ENCODE data around the gene CACUL1. TPM values are rescaled to one million over a fixed set of nuclear protein-coding genes. Genes with fewer than 3 reads are reported as not detected.

CACUL1 gene
- total and polyA plus RNA-seq, 2 of the 13 experiments (the other 11 are each of a cell fraction or from before 2014, with no cell fraction given) = 14.2 to 31.0 TPM

GRCh38 chr10:118670472-118671124, 84.2 kb downstream of the CACUL1 start:
- ChIA-PET POLR2A (no interaction called here), CTCF (ENCODE audit: low intra/inter-chr PET ratio, low total read pairs) (no interaction called here)
- no peak overlapping the region for H3K27ac ChIP-seq (ENCODE audit: extremely low read length, insufficient read depth, low read length)
- H3K9me3 ChIP-seq (ENCODE audit: low read length) = no peaks in the 10 kb centered on the region
- no peak overlapping the region for H2AFZ ChIP-seq (ENCODE audit: low read length)
- H3K9ac ChIP-seq (ENCODE audit: insufficient read depth, low read depth, low read length) = no peak overlapping the region
- no peaks in the 10 kb centered on the region for H3K27me3 ChIP-seq (ENCODE audit: control insufficient read depth in 1 of 2, insufficient read depth in 2 of 2, low read length in 2 of 2)
- intact Hi-C loops (cut with micrococcal nuclease; ENCODE audit: unreplicated experiment) = no loop called here
- no TSS peak for BruUV-seq (replicated peaks)
- no peak overlapping the region for H3K4me3 ChIP-seq (replicated peaks in 1 of 3; ENCODE audit: insufficient read depth in 1 of 3, low read depth in 2 of 3, low read length in 3 of 3)
- H3K4me2 ChIP-seq (ENCODE audit: low read depth, low read length) = no peak overlapping the region
- no peak for TF ChIP-seq ZSCAN9 (CRISPR knock-in tag; IDR thresholded peaks at IDR 0.05; ENCODE audit: borderline replicate concordance)
- peak; percentile 16 for TF ChIP-seq AGO2 (optimal IDR thresholded peaks at IDR 0.05; ENCODE audit: low read depth, low read length)
- no peak for TF ChIP-seq TRAFD1 (CRISPR knock-in tag; IDR thresholded peaks at IDR 0.05; ENCODE audit: borderline replicate concordance)
- FAIRE-seq (no peak), DNase-seq (ENCODE audit: low spot score) (no peak), ATAC-seq (no peak)
- in situ Hi-C loops (cut with HindIII; ENCODE audit: extremely low pct_ligation_motif_present, low pct_unique_long_range_greater_than_20kb) = no loop called here
- no peaks in the 10 kb centered on the region; a peak in 1 of 5 replicates for H3K36me3 ChIP-seq (replicated peaks in 1 of 2; ENCODE audit: control insufficient read depth in 1 of 2, insufficient read depth in 2 of 2, low read length in 2 of 2)
- peaks cover 23% of the 10 kb centered on the region for H3K4me1 ChIP-seq (ENCODE audit: insufficient read depth, low read length)
- WGBS (ENCODE audit: low lambda C conversion rate) = 90% methylated on average over 10 of the region's 11 CpGs
- no peaks in the 10 kb centered on the region for H4K20me1 ChIP-seq (ENCODE audit: insufficient read depth, low read length)
- no peaks in the 10 kb centered on the region for H3K79me2 ChIP-seq (ENCODE audit: insufficient read depth, low read length)

DNA sequence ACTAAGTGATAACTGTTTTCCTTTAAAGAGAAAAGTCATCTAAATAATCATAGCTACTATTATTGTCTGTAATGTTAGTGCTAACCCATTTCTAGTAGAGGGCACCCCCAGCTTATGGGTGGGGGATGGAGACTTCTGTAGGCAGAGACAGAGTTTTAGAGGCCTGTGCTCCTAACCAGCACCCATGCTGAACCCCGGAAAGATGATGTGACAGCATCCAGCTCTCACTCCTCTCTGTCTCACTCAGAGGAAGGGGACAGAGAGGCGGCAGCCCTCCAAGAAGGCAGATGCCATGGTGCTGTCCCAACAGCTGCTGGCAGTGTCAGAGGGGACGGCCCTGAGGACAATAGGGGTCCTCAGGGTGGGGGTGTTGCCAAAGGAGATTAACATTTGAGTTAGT, 84.9 kb downstream of the CACUL1 start:
- POLR2A ChIA-PET = no interaction called here
- CTCF ChIA-PET (ENCODE audit: low intra/inter-chr PET ratio, low total read pairs) = no interaction called here
- H3K79me2 ChIP-seq (ENCODE audit: insufficient read depth, low read length) = no peaks in the 10 kb centered on the region
- TF ChIP-seq ZNF720 (CRISPR knock-in tag; IDR thresholded peaks at IDR 0.05) (no peak), CBX2 (IDR thresholded peaks at IDR 0.05; ENCODE audit: low read depth, low read length) (no peak), CBX2 (CRISPR knock-in tag; IDR thresholded peaks at IDR 0.05; ENCODE audit: low read depth) (no peak), ZNF709 (CRISPR knock-in tag; IDR thresholded peaks at IDR 0.05) (no peak), POLR2G (IDR thresholded peaks at IDR 0.05; ENCODE audit: low read depth, low read length) (no peak), MAFG (CRISPR knock-in tag; IDR thresholded peaks at IDR 0.05) (no peak)
- TF ChIP-seq, protein P1, sequence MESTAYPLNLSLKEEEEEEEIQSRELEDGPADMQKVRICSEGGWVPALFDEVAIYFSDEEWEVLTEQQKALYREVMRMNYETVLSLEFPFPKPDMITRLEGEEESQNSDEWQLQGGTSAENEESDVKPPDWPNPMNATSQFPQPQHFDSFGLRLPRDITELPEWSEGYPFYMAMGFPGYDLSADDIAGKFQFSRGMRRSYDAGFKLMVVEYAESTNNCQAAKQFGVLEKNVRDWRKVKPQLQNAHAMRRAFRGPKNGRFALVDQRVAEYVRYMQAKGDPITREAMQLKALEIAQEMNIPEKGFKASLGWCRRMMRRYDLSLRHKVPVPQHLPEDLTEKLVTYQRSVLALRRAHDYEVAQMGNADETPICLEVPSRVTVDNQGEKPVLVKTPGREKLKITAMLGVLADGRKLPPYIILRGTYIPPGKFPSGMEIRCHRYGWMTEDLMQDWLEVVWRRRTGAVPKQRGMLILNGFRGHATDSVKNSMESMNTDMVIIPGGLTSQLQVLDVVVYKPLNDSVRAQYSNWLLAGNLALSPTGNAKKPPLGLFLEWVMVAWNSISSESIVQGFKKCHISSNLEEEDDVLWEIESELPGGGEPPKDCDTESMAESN (CRISPR knock-in tag; conservative IDR thresholded peaks at IDR 0.05) = no peak
- TF ChIP-seq, protein P2, sequence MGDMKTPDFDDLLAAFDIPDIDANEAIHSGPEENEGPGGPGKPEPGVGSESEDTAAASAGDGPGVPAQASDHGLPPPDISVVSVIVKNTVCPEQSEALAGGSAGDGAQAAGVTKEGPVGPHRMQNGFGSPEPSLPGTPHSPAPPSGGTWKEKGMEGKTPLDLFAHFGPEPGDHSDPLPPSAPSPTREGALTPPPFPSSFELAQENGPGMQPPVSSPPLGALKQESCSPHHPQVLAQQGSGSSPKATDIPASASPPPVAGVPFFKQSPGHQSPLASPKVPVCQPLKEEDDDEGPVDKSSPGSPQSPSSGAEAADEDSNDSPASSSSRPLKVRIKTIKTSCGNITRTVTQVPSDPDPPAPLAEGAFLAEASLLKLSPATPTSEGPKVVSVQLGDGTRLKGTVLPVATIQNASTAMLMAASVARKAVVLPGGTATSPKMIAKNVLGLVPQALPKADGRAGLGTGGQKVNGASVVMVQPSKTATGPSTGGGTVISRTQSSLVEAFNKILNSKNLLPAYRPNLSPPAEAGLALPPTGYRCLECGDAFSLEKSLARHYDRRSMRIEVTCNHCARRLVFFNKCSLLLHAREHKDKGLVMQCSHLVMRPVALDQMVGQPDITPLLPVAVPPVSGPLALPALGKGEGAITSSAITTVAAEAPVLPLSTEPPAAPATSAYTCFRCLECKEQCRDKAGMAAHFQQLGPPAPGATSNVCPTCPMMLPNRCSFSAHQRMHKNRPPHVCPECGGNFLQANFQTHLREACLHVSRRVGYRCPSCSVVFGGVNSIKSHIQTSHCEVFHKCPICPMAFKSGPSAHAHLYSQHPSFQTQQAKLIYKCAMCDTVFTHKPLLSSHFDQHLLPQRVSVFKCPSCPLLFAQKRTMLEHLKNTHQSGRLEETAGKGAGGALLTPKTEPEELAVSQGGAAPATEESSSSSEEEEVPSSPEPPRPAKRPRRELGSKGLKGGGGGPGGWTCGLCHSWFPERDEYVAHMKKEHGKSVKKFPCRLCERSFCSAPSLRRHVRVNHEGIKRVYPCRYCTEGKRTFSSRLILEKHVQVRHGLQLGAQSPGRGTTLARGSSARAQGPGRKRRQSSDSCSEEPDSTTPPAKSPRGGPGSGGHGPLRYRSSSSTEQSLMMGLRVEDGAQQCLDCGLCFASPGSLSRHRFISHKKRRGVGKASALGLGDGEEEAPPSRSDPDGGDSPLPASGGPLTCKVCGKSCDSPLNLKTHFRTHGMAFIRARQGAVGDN (CRISPR knock-in tag; IDR thresholded peaks at IDR 0.05) = no peak

More for the DNA sequence above, 84.9 kb downstream of the CACUL1 start:
- H3K9ac ChIP-seq (ENCODE audit: insufficient read depth, low read depth, low read length) = no peak overlapping the region
- intact Hi-C loops (cut with micrococcal nuclease; ENCODE audit: unreplicated experiment) (no loop called here), in situ Hi-C loops (cut with HindIII; ENCODE audit: extremely low pct_ligation_motif_present, low pct_unique_long_range_greater_than_20kb) (no loop called here)
- no peaks in the 10 kb centered on the region for H3K27me3 ChIP-seq (ENCODE audit: control insufficient read depth in 1 of 2, insufficient read depth in 2 of 2, low read length in 2 of 2)
- no TSS peak for BruUV-seq (replicated peaks)
- no peak overlapping the region for H3K4me2 ChIP-seq (ENCODE audit: low read depth, low read length)
- no peak overlapping the region for H3K4me3 ChIP-seq (replicated peaks in 1 of 3; ENCODE audit: insufficient read depth in 1 of 3, low read depth in 2 of 3, low read length in 3 of 3)
- ATAC-seq (no peak), FAIRE-seq (no peak), DNase-seq (ENCODE audit: low spot score) (no peak)
- 83% methylated on average over 3 of the region's 3 CpGs for WGBS (ENCODE audit: low lambda C conversion rate)
- H3K9me3 ChIP-seq (ENCODE audit: low read length) = no peaks in the 10 kb centered on the region
- H3K36me3 ChIP-seq (replicated peaks in 1 of 2; ENCODE audit: control insufficient read depth in 1 of 2, insufficient read depth in 2 of 2, low read length in 2 of 2) = no peaks in the 10 kb centered on the region; a peak in 1 of 5 replicates
- H3K27ac ChIP-seq (ENCODE audit: extremely low read length, insufficient read depth, low read length) = no peak overlapping the region
- H4K20me1 ChIP-seq (ENCODE audit: insufficient read depth, low read length) = no peaks in the 10 kb centered on the region
- no peak overlapping the region for H2AFZ ChIP-seq (ENCODE audit: low read length)
- peaks cover 23% of the 10 kb centered on the region for H3K4me1 ChIP-seq (ENCODE audit: insufficient read depth, low read length)

Measured in HepG2 (cell line).